GM21367 (cell line): ENCODE results near the gene SLC22A23.

Source experiments
- ATAC-seq: cut with Tn5 transposase; IDR thresholded peaks from one replicate; pipeline ENCODE4 v1.9.1; 2021; ENCODE audit not compliant: unreplicated experiment

SLC22A23 gene

DNA sequence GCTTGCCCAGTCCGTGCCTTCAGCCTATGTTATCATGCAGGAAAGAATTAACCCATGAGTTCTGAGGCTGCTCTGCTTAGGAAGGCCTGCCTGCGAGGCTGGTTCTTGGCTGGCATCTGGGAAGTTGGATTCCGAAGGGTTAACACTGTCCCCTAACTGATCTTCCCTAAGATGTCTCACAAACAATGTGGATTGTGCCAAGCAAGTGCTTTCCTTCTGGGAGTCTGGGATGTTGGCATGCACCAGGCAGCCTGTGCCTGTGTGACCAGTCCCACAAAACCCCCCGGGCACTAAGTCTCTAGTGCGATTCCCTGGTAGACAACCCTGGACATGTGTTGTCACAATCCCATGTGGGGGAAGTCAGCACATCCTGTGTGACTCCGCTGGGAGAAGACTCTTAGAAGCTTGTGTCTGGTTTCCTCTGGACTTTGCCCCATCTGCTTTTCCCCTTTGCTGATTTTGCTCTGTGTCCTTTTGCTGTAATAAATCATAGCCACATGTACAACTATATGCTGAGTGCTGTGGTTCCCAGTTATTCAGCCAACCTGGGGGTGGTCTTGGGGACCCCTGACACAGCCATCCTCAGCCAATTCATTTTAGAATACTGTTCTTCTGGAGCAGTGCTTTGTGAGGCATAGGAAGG, 83.8 kb downstream of the SLC22A23 start:
- ATAC-seq = no peak

GRCh38 chr6:3372184-3372846, 84.5 kb downstream of the SLC22A23 start:
- no peak for ATAC-seq

- no peak for ATAC-seq
Measured at GRCh38 chr6:3371222-3371949, 85.5 kb downstream of the SLC22A23 start.

- no peak for ATAC-seq
Measured at GRCh38 chr6:3370361-3371221, 86.3 kb downstream of the SLC22A23 start.

DNA sequence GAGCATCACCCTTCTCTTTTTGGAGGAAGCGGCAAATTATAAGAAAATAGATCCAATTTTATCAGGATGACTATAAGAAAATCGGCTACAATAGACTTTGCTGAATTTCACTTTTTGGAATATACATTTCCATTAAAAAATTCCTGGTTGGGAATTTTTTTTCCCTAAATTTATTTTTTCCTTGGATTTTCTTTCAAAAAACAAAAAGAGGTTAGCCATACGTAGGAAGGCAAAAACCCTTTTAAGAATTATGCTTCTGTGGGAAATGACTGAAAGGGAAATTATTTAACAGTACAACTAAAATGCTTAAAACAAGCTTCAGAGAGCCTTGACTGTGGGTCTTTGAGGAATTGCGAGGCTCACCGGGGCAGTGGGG, 86.9 kb downstream of the SLC22A23 start:
- ATAC-seq = no peak

DNA sequence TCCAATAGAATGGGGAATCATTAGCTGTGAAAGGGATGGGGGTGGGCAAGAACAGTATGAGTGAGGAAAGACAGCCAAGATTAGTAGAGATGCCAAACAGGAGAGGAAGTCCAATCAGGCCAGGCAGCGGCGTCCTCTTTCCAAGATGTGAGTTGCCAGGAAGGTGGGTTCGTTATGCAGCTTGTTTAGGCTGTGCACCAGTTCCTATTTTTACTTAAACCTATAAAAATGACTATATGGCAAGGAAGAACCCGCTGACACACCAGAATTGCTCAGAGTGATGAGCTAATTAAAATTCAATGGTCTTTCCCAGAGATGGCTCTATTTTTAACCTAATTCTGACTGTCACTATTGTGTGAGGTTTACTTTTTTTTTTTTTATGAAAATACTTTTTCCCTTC, 88.2 kb downstream of the SLC22A23 start:
- no peak for ATAC-seq

GRCh38 chr6:3367630-3368029, 89.2 kb downstream of the SLC22A23 start:
- ATAC-seq = no peak

DNA sequence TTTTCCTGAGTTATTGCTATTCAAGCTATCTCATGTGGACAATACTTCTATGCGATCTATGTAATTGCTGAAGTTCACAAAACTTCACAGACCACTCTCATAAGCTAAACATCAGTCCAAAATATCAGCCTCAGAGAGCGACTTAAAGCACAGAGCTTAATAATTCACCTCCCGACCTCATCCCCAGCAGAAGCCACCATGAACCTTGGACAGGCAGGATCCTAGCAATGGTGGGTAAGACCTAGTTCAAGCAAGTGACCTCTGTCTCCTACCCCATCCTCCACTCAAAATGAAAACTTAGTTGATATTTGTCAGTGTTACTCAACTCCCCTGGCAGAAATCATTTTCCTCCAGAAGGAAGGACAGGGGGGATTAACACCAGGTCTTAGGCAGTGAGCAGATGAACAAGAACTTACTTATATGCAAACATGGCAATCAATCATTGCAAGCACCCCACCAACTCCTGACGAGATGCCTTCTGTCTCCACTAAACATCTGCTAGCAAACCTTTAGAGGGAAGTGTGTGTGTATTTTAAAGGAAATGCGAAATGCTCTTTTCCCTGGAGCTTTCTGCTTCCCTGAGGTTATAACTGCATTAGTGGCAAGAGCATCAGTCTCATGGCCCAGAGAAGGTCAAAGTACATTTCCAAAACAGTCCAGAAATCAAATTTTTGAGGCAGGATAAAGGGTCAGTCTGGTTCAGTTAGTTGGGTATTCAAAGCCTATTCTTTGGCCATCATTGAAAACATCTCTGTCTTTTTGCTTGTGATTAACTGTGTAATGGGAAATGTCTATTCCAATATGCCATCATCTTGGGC, 90.0 kb downstream of the SLC22A23 start:
- ATAC-seq = no peak

DNA sequence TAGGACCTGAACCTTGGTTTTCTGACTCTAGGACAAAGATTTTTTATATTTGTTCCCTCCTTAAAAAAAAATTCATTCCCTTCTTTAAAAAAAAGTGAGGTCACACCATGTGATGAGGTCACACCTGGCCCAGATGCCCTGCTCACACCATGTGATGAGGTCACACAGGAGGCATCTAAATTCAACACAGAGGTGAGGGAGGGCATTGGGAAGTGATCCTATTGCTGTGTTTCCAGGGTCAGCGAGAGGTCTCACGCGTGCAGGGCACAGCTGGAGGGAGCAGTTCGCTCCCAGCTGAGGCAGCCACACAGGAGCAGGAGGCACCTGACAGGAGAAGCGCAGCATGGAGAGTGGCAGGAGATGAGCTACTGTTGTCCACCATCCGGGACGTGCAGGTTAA, 92.5 kb downstream of the SLC22A23 start:
- no peak for ATAC-seq

DNA sequence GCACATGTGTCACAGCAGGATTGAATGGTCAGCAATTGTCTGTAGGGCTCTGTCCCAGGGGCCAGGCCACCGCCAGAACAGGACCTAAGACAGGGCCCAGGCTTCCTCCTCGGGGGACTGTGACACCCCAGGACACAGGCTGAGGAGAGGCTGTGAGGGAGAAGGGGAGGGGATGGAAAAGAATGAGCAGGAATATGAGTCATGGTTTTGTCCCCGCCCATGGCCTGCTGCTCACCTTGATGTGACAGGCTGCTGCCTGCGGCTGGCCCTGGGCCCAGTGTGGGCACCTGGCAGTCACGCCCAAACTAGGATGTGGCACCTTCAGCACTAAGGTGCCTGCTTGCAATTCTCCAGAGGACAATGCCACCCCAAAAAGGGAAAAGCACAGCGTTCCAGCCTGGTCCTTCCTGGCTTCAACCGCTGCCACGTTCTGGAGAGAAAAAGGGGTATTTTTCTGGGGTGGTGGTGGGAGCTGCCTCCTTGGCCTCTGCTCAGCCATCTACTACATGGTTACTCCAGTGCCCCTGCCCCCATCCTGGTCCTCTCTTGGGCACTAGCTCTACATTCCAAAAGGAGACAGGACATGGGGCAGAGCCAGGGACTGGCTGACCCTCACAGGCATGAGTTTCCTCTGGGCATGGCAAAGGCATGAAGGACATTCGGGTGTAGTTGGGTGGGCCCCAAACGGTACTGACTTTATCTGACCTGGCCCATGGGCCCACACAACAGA, 93.4 kb downstream of the SLC22A23 start:
- no peak for ATAC-seq

DNA sequence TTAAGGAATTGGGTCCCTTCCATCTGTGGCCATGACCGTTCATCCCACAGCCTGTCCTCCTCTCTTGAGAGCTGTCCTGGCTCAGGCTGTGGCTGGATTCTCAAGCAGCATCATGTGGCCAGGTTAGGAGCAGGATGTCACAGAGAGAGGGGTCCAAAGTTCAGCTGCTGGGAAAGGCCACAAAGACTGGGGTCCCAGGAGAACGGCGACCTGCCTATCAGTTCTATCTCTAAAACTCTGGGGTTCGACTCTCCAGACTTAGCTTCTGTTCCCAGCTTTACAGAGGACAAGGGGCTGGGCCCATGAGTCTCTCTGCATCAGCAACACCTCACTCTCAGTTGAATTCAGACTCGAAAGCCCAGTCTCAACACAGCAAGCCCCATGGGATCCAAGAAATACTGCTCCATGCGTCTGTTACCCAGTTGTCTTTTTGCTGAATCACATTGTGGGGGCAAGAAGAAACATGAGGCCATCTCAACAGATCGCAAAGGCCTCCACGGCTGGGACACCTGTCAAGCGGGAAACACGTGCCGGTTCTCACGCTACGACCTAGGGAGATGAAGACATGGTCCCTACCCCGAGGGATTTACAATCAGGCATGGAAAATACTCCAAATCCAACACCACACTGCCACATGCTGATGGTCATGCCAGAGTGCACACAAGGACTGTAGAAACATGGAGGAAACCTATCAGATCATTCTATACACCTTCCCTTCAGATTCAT, 95.4 kb downstream of the SLC22A23 start:
- no peak for ATAC-seq

GRCh38 chr6:3360727-3361045, 96.2 kb downstream of the SLC22A23 start:
- ATAC-seq = no peak

DNA sequence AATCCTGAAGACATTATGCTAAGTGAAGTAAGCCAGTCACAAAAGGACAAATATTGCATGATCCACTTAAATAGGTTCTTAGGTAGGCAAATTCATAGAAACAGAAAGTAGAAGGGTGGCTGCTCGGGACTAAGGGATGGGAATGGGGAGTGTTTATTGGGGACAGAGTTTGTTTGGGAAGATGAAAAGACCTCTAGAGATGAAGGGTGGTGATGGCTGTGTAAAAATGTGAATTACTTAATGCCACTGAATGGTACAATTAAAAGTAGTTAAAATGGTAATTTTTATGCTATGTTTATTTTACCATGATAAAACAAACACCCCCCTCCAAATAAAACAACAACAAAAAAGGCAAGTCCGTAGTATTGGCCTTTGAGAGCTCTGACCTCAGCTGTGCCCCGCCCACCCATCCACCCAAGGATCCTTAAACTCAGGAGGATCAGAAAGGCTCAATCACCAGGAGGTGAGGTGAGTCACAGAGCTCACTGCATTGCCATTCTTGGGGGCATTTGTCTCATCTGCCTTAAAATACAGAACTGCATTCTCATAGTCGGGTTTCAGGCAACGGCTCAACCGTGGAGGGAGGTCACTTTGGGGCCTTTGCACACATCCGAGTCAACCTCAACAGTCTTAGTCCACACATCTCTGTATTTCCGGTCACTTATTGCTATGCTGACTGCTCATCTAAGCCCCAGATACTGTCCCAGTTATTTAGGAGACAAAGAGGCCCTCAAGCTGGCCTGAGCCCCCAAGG, 96.7 kb downstream of the SLC22A23 start:
- ATAC-seq = no peak

DNA sequence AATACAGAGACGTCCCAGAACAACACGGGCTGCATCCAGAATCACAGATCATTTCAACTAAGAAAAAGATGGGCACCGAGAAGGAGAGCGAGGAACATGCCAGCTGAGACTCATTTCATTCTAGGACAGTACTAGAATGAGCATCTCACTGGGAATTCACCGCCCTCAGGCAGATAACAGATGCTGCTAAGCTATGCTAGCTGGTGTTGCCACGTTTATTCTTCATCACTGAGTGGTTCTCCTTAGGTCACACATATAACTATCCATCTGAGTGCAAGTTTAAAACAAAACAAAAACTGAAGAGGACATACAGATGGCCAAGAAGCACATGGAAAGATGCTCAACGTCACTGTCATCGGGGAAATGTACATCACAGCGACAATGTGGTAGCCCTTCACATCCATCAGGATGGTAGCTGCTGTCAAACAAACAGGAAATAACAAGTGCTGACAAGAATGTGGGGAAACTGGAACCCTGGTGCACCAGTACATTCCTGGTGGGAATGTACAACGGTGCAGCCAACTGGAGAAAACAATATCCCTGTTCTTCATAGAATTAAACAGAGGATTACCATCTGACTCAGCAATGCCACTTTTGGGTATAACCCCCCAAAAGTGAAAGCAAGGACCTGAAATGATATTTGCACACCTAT, 97.6 kb downstream of the SLC22A23 start:
- ATAC-seq = no peak

DNA sequence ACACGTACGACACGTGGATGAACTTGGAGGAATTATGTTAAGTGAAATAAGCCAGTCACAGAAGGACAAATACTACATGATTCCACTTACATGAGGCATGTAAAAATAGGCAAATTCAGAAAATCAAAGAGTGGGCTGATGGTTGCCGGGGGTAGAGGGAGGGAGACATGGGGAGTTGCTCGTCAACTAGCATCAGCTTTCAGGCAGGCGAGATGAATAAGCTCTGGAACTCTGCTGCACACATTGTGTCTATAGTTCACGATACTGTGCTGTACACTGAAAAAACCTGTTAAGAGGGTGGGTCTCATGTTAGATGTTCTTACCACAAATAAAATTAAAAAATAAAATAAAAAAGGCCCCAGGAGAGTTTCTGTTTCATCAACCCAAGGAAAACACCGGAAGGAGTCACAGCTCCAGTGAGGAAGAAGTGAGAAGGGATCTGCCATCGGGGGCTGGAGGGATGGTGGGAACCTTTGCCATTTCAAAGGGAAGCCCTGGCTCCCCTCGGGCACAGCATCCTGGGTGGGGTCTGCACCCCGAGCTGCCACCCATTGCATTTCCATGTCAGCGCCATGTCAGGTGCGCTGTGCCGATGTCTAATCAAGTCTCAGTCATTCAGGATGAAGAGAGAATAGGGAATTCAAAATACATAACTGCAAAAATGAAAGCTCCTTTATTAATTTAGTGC, 98.3 kb downstream of the SLC22A23 start:
- ATAC-seq = no peak

DNA sequence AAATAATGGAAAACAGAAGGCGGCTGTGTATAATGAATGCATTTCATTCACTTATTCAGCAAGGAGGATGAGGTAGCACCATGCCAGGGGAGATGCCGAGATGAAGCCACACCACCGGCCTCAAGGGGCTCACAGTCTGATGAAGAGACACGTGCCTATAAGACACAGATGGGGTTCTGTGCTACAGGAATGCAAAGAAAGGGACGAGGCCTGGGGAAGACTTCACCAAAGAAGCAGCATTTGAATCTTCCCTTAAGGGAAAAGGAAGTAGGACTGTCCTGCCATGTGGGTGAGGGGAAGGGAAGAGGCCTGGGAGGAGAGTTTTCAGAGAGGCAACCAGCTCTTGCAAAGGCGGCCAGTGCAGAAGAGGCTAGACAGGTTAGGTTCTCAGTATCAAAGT, 99.2 kb downstream of the SLC22A23 start:
- no peak for ATAC-seq

GRCh38 chr6:3356824-3357420, 99.9 kb downstream of the SLC22A23 start:
- ATAC-seq = no peak
